Liver (tissue), 9 donors: Measurements from ENCODE around the gene TMEM63B. TPM values are rescaled to one million over a fixed set of nuclear protein-coding genes. Genes with fewer than 3 reads are reported as not detected.

ENCODE experiments used
- DNase-seq: peaks from one replicate; pipeline ENCODE4 v3.0.0-alpha.2; 2017; ENCODE audit warnings: low spot score
- H3K27ac ChIP-seq, 2 donors: one replicate each; pipeline ENCODE4 v1.7.0; 2013; ENCODE audit warnings: inconsistent platforms in 2 of 2, low read length in 2 of 2, control low read depth in 1 of 2, low read depth in 1 of 2, mild to moderate bottlenecking in 1 of 2
- H3K27me3 ChIP-seq, 4 donors: one replicate each; pipeline versions ENCODE4 v1.6.1 to v1.7.0; 2013; ENCODE audit warnings: low read length in 3 of 4, inconsistent platforms in 1 of 4, mild to moderate bottlenecking in 1 of 4, moderate library complexity in 1 of 4; ENCODE audit not compliant: control insufficient read depth in 4 of 4, insufficient read depth in 4 of 4
- H3K36me3 ChIP-seq, 4 donors: one replicate each; pipeline versions ENCODE4 v1.6.1 to v1.7.0; 2013; ENCODE audit warnings: low read length in 3 of 4, mild to moderate bottlenecking in 3 of 4, low read depth in 1 of 4, moderate library complexity in 1 of 4; ENCODE audit not compliant: control insufficient read depth in 4 of 4, insufficient read depth in 3 of 4
- H3K4me1 ChIP-seq, 4 donors: one replicate each; pipeline versions ENCODE4 v1.6.1 to v1.7.0; 2013; ENCODE audit warnings: low read length in 3 of 4, mild to moderate bottlenecking in 3 of 4, moderate library complexity in 1 of 4; ENCODE audit not compliant: control insufficient read depth in 4 of 4, insufficient read depth in 4 of 4
- H3K4me3 ChIP-seq, 3 donors: one replicate each; pipeline versions ENCODE4 v1.6.1 to v1.7.0; 2013; ENCODE audit warnings: low read length in 3 of 3, control low read depth in 1 of 3, low read depth in 1 of 3, mild to moderate bottlenecking in 1 of 3
- H3K9ac ChIP-seq, 2 donors: one replicate each; pipeline ENCODE4 v1.7.0; 2013; ENCODE audit warnings: low read length in 2 of 2, mild to moderate bottlenecking in 2 of 2, moderate library complexity in 2 of 2, control low read depth in 1 of 2, low read depth in 1 of 2
- H3K9me3 ChIP-seq, 4 donors: one replicate each; pipeline versions ENCODE4 v1.6.1 to v1.7.0; 2013; ENCODE audit warnings: low read length in 3 of 4; ENCODE audit not compliant: control insufficient read depth in 4 of 4
- EGR1 ChIP-seq, 2 donors: IDR thresholded peaks; 2 replicates each; pipeline ENCODE4 v1.6.1; 2016 to 2018; ENCODE audit warnings: antibody characterized with exemption in 2 of 2, low read depth in 2 of 2
- FOXA1 ChIP-seq: IDR thresholded peaks from 2 replicates; pipeline ENCODE4 v1.6.1; 2016; ENCODE audit warnings: antibody characterized with exemption
- FOXA2 ChIP-seq: IDR thresholded peaks from 2 replicates; pipeline ENCODE4 v1.6.1; 2016; ENCODE audit warnings: antibody characterized with exemption
- GABPA ChIP-seq, 2 donors: IDR thresholded peaks in 1 of 2; conservative IDR thresholded peaks in 1 of 2; 2 replicates each; pipeline ENCODE4 v1.6.1; 2016; ENCODE audit warnings: antibody characterized with exemption in 2 of 2, mild to moderate bottlenecking in 1 of 2, moderate library complexity in 1 of 2
- HNF4G ChIP-seq: IDR thresholded peaks from 2 replicates; pipeline ENCODE4 v1.6.1; 2016; ENCODE audit warnings: antibody characterized with exemption
- JUND ChIP-seq, 2 donors: IDR thresholded peaks; 2 replicates each; pipeline ENCODE4 v1.6.1; 2016; ENCODE audit warnings: antibody characterized with exemption in 2 of 2
- MAX ChIP-seq: IDR thresholded peaks from 2 replicates; pipeline ENCODE4 v1.6.1; 2016; ENCODE audit warnings: antibody characterized with exemption
- NR2F2 ChIP-seq: IDR thresholded peaks from 2 replicates; pipeline ENCODE4 v1.6.1; 2016; ENCODE audit warnings: antibody characterized with exemption
- RAD21 ChIP-seq, 2 donors: IDR thresholded peaks; 2 replicates each; pipeline ENCODE4 v1.6.1; 2016; ENCODE audit warnings: antibody characterized with exemption in 2 of 2, mild to moderate bottlenecking in 2 of 2
- REST ChIP-seq: IDR thresholded peaks from 2 replicates; pipeline ENCODE4 v1.6.1; 2016; ENCODE audit warnings: antibody characterized with exemption, mild to moderate bottlenecking
- RXRA ChIP-seq, 2 donors: IDR thresholded peaks; 2 replicates each; pipeline ENCODE4 v1.6.1; 2017 to 2018; ENCODE audit warnings: antibody characterized with exemption in 2 of 2, mild to moderate bottlenecking in 1 of 2
- SP1 ChIP-seq: IDR thresholded peaks from 2 replicates; pipeline ENCODE4 v1.6.1; 2018; ENCODE audit warnings: antibody characterized with exemption, mild to moderate bottlenecking
- TAF1 ChIP-seq: conservative IDR thresholded peaks from 2 replicates; pipeline ENCODE4 v1.6.1; 2016; ENCODE audit warnings: antibody characterized with exemption, mild to moderate bottlenecking
- WGBS: extraction: QIAGEN DNeasy Blood & Tissue Kit; methylation state at CpG from one replicate; pipeline ENCODE4 v1.1.7; 2013; 5-methylcytosine and 5-hydroxymethylcytosine counted together
- polyA plus RNA-seq, 2 donors: library from polyadenylated mRNA; stranded (reverse) in 1 of 2; unstranded in 1 of 2; fragments of 200-250 nt in 1 of 2; fragments of >200 nt in 1 of 2; fragmentation: Nextera tagmentation in 1 of 2; extraction: Ambion mirVana in 1 of 2; gene quantifications; one replicate each; pipeline versions ENCODE4 v1.2.1 to v1.2.3, GENCODE V29; 2013 to 2015
- total RNA-seq, 2 donors: library from RNA; depleted of rRNA; stranded (reverse); fragments of >200 nt; gene quantifications; one replicate each; pipeline ENCODE4 v1.2.3, GENCODE V29; 2014
- TF ChIP-seq, protein P1 (sequence below): fragments of 150-350 bp; IDR thresholded peaks from 2 replicates; pipeline ENCODE4 v1.5.1; 2017; ENCODE audit warnings: improper control_type of control experiment, low read depth, low read length; ENCODE audit not compliant: missing input control
- TF ChIP-seq, protein P2 (sequence below): IDR thresholded peaks from 2 replicates; pipeline ENCODE4 v1.6.1; 2016; ENCODE audit warnings: antibody characterized with exemption
- donor health status: healthy.
- donor health status: healthy.
- donor health status: healthy.
- donor health status: healthy.
- donor health status: healthy.

The TMEM63B gene
- total and polyA plus RNA-seq, 4 donors = 9.6 to 64.9 (median 37.6) TPM

DNA sequence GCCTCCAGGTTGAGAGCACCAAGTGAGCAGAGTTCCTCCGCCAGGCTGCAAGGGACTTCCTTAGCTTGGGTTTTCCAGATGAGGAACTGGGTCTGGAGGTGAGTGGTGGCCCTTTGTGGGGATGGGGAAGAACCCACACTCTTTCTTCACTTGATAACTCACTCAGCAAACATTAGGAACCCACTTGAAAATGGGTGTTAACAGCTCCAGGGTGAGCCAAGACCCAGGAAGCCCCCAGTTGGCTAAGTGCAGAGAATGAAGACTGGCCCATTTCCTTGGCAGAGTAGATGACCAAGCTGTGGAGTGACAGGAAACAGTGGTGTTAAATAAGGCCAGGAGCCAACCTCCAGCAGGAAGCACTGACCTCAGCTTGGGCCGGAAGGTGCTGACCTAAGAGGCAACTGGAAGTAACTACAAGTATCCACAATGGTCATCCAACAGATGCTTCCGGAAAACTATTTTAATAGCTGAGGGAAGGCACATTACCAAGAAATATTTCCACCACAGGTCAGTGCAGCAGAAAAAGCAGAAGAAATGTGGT lies 22.8 kb upstream of the TMEM63B start:
- Histone ChIP-seq H3K4me1 (peaks cover 2 to 40% (median 32%) of the 10 kb centered on the region in 4 donors), H3K9me3 (no peaks in the 10 kb centered on the region), H3K4me3 (no peak overlapping the region), H3K36me3 (peaks cover 2 to 5% (median 3%) of the 10 kb centered on the region in 4 donors), H3K27me3 (no peaks in the 10 kb centered on the region), H3K9ac (no peak overlapping the region), H3K27ac (peak overlapping the region in 1 of 2 donors; percentile 11)
- DNase-seq = no peak
- TF ChIP-seq EGR1 (IDR thresholded peaks at IDR 0.05; ENCODE audit: low read depth in 2 of 2) (no peak), RAD21 (IDR thresholded peaks at IDR 0.05) (peak in 1 of 2 donors; percentile 10), FOXA2 (no peak), SP1 (peak; percentile 52), MAX (no peak), RXRA (IDR thresholded peaks at IDR 0.05) (peak in 1 of 2 donors; percentile 36), TAF1 (no peak), GABPA (IDR thresholded peaks at IDR 0.05 in 1 of 2, conservative IDR thresholded peaks at IDR 0.05 in 1 of 2) (no peak), NR2F2 (peak; percentile 99), REST (no peak)
- TF ChIP-seq, protein P1, sequence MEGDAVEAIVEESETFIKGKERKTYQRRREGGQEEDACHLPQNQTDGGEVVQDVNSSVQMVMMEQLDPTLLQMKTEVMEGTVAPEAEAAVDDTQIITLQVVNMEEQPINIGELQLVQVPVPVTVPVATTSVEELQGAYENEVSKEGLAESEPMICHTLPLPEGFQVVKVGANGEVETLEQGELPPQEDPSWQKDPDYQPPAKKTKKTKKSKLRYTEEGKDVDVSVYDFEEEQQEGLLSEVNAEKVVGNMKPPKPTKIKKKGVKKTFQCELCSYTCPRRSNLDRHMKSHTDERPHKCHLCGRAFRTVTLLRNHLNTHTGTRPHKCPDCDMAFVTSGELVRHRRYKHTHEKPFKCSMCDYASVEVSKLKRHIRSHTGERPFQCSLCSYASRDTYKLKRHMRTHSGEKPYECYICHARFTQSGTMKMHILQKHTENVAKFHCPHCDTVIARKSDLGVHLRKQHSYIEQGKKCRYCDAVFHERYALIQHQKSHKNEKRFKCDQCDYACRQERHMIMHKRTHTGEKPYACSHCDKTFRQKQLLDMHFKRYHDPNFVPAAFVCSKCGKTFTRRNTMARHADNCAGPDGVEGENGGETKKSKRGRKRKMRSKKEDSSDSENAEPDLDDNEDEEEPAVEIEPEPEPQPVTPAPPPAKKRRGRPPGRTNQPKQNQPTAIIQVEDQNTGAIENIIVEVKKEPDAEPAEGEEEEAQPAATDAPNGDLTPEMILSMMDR = no peak
- WGBS = 79% methylated on average over 3 of the region's 3 CpGs

GRCh38 chr6:44105146-44105545 lies 22.2 kb upstream of the TMEM63B start:
- Histone ChIP-seq H3K36me3 (peaks cover 2 to 5% (median 3%) of the 10 kb centered on the region in 4 donors), H3K9ac (no peak overlapping the region), H3K9me3 (no peaks in the 10 kb centered on the region), H3K27me3 (no peaks in the 10 kb centered on the region), H3K4me1 (peaks cover 2 to 40% (median 34%) of the 10 kb centered on the region in 4 donors), H3K27ac (peak overlapping the region; percentile 11 to 45), H3K4me3 (no peak overlapping the region)
- WGBS = 69% methylated on average over 7 of the region's 7 CpGs
- DNase-seq = no peak
- no peak for TF ChIP-seq HNF4G
- TF ChIP-seq NR2F2 = no peak
- TF ChIP-seq GABPA (IDR thresholded peaks at IDR 0.05 in 1 of 2, conservative IDR thresholded peaks at IDR 0.05 in 1 of 2) = no peak
- no peak for TF ChIP-seq RXRA (IDR thresholded peaks at IDR 0.05)
- no peak for TF ChIP-seq REST
- TF ChIP-seq JUND (IDR thresholded peaks at IDR 0.05) = no peak
- TF ChIP-seq, protein P1 = no peak
- TF ChIP-seq, protein P2, sequence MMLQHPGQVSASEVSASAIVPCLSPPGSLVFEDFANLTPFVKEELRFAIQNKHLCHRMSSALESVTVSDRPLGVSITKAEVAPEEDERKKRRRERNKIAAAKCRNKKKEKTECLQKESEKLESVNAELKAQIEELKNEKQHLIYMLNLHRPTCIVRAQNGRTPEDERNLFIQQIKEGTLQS = no peak
- no peak for TF ChIP-seq SP1
- TF ChIP-seq EGR1 (IDR thresholded peaks at IDR 0.05; ENCODE audit: low read depth in 2 of 2) = no peak
- no peak for TF ChIP-seq FOXA2
- no peak for TF ChIP-seq FOXA1
- no peak for TF ChIP-seq RAD21 (IDR thresholded peaks at IDR 0.05)
- TF ChIP-seq MAX = no peak
